AG10803 (cell line): ENCODE data around the gene BCAR3.

Source experiments
- DNase-seq: peaks from one replicate; pipeline ENCODE4 v3.0.0; 2010; ENCODE audit warnings: low read depth
- H3K4me3 ChIP-seq: 2 replicates; pipeline ENCODE4 v1.5.1; 2011; ENCODE audit warnings: mild to moderate bottlenecking, low read length, control low read depth
- CTCF ChIP-seq: conservative IDR thresholded peaks from 2 replicates; pipeline ENCODE4 v1.5.1; 2011; ENCODE audit warnings: mild to moderate bottlenecking, low read length, control low read depth, inconsistent platforms

The BCAR3 gene

GRCh38 chr1:93668121-93668520 lies 13.5 kb downstream of the BCAR3 start:
- peak; percentile 63 for DNase-seq
- H3K4me3 ChIP-seq: no peak overlapping the region
- no peak for TF ChIP-seq CTCF

- TF ChIP-seq CTCF: no peak
- no peak for DNase-seq
- H3K4me3 ChIP-seq: no peak overlapping the region
Observed at GRCh38 chr1:93667642-93668041, 14.0 kb downstream of the BCAR3 start.

GRCh38 chr1:93666613-93667384 lies 14.8 kb downstream of the BCAR3 start:
- no peak overlapping the region for H3K4me3 ChIP-seq
- TF ChIP-seq CTCF: no peak
- no peak for DNase-seq

DNA sequence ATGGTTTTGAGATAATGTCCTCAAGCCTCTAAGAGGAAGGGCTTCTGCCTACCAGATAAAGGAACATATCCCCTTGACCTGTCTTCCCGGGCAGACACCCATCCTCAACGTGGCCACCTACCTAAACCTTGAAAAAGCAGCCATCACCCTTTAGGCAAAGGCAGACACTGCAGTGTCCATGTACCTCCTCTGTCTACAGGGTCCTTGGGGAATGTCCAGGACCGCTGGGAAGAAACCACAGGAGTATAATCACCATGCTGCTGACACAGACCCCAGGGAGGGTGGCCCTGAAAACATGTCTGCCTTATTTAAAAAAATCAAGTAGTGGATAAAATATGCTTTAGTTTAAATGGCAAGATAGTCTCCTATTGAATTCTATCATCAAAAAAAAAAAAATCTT lies 16.6 kb downstream of the BCAR3 start:
- no peak for TF ChIP-seq CTCF
- no peak overlapping the region for H3K4me3 ChIP-seq
- DNase-seq: no peak

DNA sequence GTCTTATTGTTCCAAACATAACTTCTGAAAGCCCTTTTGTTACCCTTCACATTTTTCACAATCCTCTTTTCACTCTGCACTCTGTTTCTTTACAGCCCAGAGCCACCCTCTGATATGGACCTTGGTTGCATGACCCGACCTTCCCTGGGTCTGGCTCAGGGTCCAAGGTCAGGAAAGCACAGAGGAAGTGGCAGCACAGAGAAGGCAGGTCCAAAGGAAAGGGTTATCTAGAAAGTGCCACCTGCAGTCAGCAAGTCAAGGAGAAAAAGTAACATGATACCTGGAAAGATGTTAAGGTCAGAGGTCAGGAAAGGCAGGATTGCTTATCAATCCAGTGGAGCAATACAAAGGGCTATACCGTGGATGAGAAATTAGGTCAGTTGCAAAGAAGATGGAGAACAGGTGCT lies 18.4 kb downstream of the BCAR3 start:
- H3K4me3 ChIP-seq: no peak overlapping the region
- no peak for TF ChIP-seq CTCF
- DNase-seq: no peak

- peak overlapping the region; percentile 8; the same call in 1 of the 2 replicates for H3K4me3 ChIP-seq
- peak; percentile 56 for DNase-seq
- no peak for TF ChIP-seq CTCF
Observed at GRCh38 chr1:93662481-93663207, 19.0 kb downstream of the BCAR3 start.
